Mesenteric fat pad (tissue), 1 donor: Measurements from ENCODE around the gene SORL1. TPM values are rescaled to one million over a fixed set of nuclear protein-coding genes. Genes with fewer than 3 reads are reported as not detected.
"Not testable (repeated sequence)": the region's sequence is repeated elsewhere in the genome, so short reads cannot be mapped to it uniquely, and the experiment has no call there.

ENCODE experiments used
- DNase-seq: peaks from one replicate; pipeline ENCODE4 v3.0.0-alpha.2; 2020; ENCODE audit warnings: low spot score
- total RNA-seq: library from RNA; stranded (reverse); fragmentation: NEBNext Ultra II Directional; extraction: Animal tissue kit (Norgen Biotek cat#: 25700); gene quantifications from one replicate; pipeline ENCODE4 v1.2.1, GENCODE V29; 2021
- donor health status: DM: yes; HTN: yes; CAD: no.

Gene SORL1
- total RNA-seq, 1 donor from 2014 or later = 31.8 TPM

GRCh38 chr11:121563900-121564822 is 112.0 kb downstream of the SORL1 start:
- DNase-seq = no peak

GRCh38 chr11:121564948-121565684 is 113.0 kb downstream of the SORL1 start:
- DNase-seq = no peak

- DNase-seq = no peak
These were observed 114.4 kb downstream of the SORL1 start for GRCh38 chr11:121566279-121567168.

- DNase-seq = no peak
These were observed 115.9 kb downstream of the SORL1 start for GRCh38 chr11:121567995-121568394.

DNA sequence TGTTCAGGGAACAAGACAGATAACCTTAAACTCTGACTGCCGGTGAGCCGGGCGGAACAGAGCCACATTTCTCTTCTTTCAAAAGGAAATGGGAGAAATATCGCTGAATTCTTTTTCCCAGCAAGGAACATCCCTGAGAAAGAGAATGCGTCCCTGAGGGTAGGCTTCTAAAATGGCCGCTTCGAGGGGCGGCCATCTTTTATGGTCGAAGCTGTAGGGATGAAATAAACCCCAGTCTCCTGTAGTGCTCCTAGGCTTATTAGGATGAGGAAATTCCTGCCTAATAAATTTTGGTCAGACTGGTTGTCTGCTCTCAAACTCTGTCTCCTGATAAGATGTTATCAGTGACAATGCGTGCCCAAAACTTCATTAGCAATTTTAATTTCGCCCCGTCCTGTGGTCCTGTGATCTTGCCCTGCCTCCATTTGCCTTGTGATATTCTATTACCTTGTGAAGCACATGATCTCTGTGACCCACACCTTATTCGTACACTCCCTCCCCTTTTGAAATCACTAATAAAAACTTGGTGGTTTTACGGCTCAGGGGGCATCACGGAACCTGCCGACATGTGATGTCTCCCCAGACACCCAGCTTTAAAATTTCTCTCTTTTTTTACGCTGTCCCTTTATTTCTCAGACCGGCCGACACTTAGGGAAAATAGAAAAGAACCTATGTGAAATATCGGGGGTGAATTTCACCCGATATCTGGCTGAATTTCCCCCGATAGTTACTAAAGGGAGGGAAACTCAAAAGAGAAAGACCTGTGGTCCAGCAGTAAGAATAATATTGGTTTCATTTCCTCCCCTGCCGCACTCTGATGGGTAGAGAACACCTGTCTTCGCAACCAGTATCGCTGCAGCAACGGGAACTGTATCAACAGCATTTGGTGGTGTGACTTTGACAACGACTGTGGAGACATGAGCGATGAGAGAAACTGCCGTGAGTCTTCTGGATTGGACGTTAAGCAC is 117.5 kb downstream of the SORL1 start:
- not testable (repeated sequence) for DNase-seq

- DNase-seq = no peak
These were observed 118.3 kb downstream of the SORL1 start for GRCh38 chr11:121570453-121570852.

DNA sequence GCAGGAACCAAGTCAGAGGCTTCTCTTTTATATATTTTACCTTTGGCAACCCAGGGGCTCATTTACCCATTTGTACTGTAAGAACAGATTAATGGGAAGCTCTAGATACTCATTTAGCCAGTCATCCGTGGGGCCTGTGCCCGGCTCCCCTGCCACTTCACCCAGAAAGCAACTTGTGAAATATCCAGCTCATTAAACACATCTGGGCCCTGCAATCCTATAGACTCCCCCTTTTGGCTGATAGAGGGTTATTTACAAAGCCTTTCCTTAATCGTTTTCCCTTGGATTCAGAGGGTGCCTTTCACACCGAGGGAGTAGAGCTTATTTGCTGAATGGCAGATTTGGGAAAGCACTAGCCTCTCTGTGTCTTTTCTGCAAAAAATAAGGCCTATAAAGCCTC is 119.4 kb downstream of the SORL1 start:
- no peak for DNase-seq

DNA sequence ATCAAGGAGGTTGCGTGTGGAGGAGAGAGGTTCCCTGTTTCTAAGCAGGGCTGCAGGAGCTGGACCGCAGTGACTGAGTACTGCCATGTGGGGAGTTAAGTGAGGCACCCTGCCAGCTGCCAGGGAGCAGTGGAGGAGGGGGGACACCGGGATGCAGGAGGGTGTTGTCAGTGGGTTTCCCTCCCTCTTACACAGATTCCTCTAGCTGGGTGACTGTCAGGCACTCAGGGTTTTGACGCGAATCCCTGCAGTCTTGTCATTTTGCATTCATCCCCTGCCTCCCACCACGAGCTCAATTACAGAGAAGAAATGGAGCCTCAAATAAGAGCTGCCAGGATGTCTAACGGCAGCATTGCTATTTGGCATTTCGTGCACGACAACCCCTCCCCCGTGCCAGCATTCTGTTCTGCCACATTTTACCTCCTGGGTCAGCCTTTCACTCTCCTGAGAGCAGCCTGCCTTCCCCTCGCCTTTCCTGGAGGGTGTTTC is 120.5 kb downstream of the SORL1 start:
- no peak for DNase-seq

DNA sequence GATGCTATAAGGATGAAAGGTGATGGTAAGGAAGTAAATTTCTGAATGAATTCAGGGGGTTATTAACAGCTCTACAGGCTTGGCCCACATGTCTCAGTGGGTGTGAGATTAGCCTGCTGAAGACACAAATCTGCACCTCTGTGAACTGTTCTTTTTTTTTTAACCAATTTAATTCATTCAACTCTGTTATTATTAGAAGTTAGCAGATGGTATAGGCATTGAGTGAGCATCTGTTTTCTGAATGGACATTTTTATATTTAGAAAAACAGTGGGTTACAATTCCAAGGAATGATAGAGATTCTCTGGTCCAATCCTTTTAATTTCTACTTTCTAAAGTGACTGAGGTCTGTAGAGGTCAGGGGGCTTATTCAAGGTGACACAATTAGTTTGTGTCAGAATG is 122.7 kb downstream of the SORL1 start:
- no peak for DNase-seq

DNA sequence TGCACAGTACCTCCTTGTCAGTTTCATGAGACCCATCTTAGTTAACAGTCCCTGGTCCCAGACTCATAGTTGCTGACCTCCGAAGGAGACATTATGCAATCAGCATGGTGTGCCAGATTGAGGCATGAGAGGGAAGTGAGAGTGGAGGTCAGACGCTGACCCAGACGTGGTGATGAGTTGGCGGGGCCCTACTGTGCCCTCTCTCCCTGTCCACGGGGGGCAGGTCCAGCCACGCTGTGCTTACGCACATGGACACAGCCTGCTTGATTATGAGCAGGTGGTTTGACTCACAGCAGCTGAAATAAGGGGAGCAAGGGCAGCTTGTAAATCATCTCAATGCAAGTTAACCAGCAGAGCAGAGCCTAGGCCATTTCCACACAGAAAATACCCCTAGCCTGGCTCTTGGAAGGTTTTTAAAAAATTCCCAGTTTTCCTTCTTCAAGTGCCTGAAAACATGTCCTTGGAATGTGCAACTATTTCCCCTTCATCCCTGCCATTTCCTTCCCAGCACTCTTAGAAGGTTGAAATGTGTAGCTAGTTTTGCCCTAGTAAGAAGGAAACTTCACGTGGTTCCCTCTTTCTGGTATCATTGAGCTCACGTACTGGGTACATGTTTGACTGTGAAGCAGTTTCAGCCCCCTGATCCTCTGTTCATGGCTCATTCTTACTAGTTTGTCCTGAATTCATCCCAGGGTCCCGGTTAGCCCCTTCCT is 123.3 kb downstream of the SORL1 start:
- DNase-seq = no peak

DNA sequence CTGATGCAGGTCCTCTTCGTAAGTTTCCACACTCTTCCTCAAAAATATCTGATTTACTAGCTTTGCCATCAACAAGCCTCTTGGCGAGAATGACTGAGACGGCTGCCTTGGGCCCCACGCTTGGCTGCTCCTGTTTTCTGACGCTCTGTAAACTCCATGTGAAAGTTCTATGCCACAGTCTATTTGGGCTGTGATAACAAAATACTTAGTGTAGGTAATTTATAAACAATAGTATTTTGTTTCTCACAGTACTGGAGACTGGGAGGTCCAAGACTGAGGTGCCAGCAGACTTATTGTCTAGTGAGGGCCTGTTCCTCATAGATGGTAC is 123.8 kb downstream of the SORL1 start:
- DNase-seq = no peak

DNA sequence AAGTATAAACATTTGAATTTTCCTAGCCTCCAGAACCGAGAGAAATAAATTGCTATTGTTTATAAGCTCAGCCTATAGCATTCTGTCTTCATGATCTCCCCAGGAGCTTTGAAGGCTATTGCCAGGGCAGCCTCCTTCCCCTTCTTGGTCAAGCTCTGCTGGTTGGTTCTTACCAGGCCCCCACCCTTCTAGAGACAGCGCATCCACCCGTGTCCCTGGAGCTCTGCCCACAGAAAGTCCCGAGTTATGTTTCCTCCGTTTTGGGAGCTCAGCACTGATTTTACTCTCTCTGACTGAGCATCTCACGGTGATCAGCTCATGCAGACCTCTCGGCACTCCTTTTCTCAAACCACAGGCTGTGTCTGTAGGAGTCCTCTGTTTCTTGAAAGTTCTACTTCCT is 124.4 kb downstream of the SORL1 start:
- DNase-seq = no peak

- DNase-seq = no peak
These were observed 125.2 kb downstream of the SORL1 start for GRCh38 chr11:121577106-121577848.

DNA sequence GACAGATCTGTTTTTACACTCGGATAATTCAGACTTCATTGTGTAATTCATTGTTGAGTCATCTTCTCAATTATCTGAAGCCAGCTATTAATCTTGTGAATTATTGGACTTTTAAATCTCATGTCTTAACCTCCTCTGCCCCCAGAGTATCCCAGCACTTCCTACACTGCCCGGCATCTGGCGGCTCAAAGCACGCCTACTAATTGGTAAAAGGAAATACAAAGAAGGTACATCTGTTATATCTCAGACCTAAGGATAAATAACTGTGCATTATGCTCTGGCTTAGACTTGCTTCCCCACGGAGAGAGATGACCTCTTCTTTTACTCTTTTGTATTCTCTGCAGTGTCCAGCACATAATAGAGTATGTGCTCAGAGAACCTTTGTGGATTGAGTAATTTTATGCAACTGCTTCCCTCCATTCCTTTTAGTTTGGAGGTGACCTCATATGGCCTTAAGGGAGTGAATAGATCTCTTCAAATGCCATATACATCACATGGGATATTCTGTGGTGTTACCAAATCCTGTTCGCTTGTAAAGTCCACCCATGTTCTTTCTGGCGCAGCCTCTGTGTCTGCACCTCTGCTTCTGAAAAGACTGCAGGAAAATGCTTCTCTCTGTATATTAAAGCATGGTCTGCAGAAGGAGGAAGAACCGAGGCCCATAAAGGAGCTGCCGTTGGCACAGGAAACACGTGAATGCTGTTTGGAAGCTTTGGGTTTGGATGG is 126.3 kb downstream of the SORL1 start:
- DNase-seq = no peak

DNA sequence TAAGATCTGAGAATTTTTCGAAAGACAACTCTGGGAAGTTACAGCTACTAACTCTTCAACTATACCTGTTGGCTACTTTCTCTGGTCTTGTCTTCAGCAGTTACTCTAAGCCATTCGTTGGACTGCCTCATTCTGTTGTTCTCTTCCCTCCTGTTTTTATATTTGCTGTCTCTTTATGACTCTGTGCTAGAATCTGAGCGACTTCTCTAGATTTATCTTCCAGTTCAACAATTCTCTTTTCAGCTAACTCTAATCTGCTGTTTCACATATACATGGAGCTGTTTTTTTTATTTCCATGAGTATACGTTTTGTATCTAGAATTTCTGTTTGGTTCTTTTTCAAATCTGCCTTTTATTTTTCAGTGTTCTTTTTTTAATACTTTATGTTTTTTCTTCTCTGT is 128.0 kb downstream of the SORL1 start:
- DNase-seq = no peak

DNA sequence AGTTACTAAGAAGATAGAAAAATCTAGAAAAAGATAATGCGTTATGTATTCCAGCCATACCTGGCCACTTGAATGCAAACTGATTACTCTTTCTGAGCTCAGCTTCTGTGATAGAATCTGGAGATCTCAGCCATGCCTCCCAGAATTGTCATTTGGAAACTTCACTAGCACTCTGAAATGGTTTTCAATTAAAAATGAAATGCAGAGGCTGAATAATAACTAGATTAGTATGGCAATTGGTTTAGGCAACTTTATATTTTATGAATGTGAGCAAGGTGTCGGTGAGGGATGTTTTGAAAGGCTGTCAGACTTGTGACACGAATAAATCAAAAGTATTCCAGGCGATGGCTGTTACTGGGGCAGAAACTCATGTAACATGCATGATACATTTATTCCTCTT is 129.5 kb downstream of the SORL1 start:
- DNase-seq = no peak

DNA sequence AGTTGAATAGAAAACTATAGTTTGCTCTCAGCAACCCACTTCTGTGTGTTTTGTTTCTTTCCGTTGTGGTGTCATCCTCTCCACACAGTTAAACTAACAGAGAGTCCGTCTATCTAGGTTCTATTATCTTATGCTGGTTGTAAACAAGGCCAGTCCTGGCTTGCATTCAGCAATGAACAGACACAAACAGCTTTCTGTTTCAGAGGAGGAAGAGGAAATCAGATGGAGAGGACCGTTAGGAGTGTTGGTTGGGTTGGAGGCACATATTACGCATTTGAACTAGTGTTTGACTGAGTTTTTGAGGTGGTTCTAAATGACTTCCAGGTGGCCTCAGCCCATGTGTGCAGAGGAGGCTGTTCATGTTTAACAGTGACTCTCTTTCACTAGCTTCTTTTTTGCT is 130.2 kb downstream of the SORL1 start:
- no peak for DNase-seq

- no peak for DNase-seq
These were observed 131.7 kb downstream of the SORL1 start for GRCh38 chr11:121583825-121584224.
